ENCODE results near the gene C1orf159.

C1orf159 gene

DNA sequence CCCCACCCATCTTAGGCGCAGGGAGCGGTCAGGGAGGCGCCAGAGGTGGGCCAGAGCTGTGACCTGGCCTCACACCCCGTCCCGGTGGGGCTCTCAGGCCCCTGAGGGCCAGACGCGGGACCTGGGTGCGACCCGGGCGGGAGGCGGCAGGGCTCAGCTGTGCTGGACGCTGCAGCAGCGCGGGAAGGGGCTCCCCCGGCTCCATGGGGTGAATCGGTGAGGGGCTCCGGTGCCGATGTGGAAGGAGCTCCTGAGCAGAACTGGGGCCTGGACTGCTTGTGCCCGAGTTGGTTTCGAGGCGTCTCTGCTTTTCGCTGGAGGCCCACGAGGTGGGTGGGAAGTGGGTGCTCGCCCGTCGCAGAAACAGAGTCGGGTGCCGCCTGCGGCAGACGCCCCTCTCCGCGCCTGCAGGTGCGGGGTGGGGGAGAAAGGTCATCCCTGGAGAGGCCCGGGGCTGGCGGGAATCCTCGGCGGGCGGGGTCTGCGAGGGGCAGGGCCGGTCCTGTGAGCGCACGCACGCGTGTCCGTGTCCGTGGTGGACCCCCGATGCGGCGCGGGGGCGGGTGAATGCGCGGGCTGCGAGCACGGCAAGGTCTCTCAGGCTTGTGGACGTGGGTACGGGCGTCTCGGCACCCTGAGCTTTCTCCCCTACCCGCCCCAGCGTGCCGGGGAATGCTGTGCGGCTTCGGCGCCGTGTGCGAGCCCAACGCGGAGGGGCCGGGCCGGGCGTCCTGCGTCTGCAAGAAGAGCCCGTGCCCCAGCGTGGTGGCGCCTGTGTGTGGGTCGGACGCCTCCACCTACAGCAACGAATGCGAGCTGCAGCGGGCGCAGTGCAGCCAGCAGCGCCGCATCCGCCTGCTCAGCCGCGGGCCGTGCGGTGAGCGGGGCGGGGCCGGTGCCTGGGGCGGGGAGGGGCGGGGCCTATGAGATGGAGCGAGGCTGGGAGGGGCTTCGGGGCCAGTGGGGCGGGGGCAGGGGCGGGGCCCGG lies 75.6 kb downstream of the C1orf159 start:
- Histone ChIP-seq H3K27me3 (ENCODE audit: insufficient read depth, low read length, poor library complexity) (peaks cover 21% of the 10 kb centered on the region), H3K9me3 (ENCODE audit: insufficient read depth, low read length, severe bottlenecking) (no peaks in the 10 kb centered on the region), H3K4me2 (ENCODE audit: insufficient read depth, low read length) (peak overlapping the region; percentile 87), H3K4me1 (ENCODE audit: insufficient read depth, low read length) (peaks cover 16% of the 10 kb centered on the region), H4K20me1 (ENCODE audit: insufficient read depth, low read length) (peaks cover 69% of the 10 kb centered on the region), H2AFZ (ENCODE audit: low read depth, low read length) (no peak overlapping the region; the same call in 1 of the 2 replicates), H3K9ac (ENCODE audit: low read depth, low read length) (peak overlapping the region; percentile 35; the same call in 1 of the 2 replicates), H3K36me3 (ENCODE audit: insufficient read depth, low read length) (peaks cover 7% of the 10 kb centered on the region), H3K79me2 (ENCODE audit: insufficient read depth, low read length) (no peaks in the 10 kb centered on the region), H3K4me3 (ENCODE audit: low read depth in 1 of 2, low read length in 2 of 2) (peak overlapping the region in 1 of 2 experiments; percentile 54; a peak in 2 of 4 replicates), H3K27ac (ENCODE audit: low read length) (no peak overlapping the region; the same call in 1 of the 2 replicates)
- DNase-seq (peak; percentile 84), ATAC-seq (ENCODE audit: insufficient read depth, low read depth) (peak; percentile 93)
- TF ChIP-seq, protein P1, sequence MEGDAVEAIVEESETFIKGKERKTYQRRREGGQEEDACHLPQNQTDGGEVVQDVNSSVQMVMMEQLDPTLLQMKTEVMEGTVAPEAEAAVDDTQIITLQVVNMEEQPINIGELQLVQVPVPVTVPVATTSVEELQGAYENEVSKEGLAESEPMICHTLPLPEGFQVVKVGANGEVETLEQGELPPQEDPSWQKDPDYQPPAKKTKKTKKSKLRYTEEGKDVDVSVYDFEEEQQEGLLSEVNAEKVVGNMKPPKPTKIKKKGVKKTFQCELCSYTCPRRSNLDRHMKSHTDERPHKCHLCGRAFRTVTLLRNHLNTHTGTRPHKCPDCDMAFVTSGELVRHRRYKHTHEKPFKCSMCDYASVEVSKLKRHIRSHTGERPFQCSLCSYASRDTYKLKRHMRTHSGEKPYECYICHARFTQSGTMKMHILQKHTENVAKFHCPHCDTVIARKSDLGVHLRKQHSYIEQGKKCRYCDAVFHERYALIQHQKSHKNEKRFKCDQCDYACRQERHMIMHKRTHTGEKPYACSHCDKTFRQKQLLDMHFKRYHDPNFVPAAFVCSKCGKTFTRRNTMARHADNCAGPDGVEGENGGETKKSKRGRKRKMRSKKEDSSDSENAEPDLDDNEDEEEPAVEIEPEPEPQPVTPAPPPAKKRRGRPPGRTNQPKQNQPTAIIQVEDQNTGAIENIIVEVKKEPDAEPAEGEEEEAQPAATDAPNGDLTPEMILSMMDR (IDR thresholded peaks at IDR 0.05; ENCODE audit: borderline replicate concordance, extremely low read depth, low read length, poor library complexity, severe bottlenecking) = peak; percentile 48
- peak; percentile 79 for TF ChIP-seq EZH2 (IDR thresholded peaks at IDR 0.05; ENCODE audit: borderline replicate concordance, low read depth, low read length, severe bottlenecking)

DNA sequence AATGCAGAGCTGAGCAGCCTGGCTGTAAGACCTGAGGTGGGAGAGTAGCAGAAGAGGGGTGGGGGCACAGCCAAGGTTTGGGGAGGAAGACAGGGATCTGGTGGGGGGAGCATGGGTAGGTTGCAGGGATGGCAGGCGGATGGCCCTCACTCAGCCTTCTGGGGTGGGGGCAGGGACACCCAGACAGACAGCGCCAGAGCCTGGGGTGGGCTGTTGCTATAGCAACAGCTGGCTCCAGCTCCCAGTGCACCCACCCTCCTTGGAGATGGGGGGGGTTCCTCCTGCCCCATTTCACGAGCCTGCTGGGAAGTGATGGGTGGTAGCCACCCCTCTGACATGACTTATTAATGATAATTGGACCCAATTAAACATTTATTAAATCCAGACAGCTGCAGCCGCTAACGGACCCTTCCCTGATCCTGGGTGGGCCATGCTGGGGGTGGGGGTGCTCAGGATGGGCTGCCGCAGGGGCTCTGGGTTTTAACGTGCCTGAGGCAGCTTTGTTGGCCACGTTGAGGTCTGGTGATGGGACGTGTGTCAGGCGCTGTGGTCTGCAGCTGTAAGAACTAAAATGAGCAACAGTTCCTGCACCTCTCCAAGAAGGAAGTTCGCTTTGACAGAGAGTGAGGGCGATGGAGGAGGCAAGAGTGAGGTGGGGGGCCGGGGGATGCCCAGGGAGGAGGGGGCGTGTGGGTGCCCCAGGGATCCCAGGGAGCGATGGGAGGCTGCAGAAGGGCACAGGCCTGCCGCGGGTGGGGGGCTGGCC lies 76.6 kb downstream of the C1orf159 start:
- peak overlapping the region; percentile 87; the same call in 1 of the 2 replicates for H3K4me2 ChIP-seq (ENCODE audit: insufficient read depth, low read length)
- TF ChIP-seq, protein P1 (IDR thresholded peaks at IDR 0.05; ENCODE audit: borderline replicate concordance, extremely low read depth, low read length, poor library complexity, severe bottlenecking) = no peak
- no peak for TF ChIP-seq EZH2 (IDR thresholded peaks at IDR 0.05; ENCODE audit: borderline replicate concordance, low read depth, low read length, severe bottlenecking)

DNA sequence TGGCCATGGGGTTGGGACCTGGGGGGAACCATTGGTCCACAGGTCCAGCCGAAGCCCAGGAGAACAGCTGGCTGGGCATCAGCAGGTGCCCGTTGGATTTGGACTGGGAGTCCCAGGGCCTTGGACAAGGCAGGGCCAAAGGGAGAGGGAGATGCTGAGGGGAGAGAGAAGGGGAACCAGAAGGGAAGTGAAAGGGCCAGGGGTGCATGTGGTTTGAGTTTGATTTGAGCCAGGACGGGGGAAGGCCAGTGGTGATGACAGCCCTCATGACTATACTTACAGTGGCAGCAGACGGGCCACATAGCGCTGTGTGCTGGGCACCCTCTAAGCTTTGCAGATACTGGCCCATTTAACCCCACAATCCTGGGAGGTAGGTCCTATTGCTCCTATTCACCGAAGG lies 77.2 kb downstream of the C1orf159 start:
- Histone ChIP-seq H3K4me1 (ENCODE audit: insufficient read depth, low read length) (peaks cover 16% of the 10 kb centered on the region), H3K79me2 (ENCODE audit: insufficient read depth, low read length) (no peaks in the 10 kb centered on the region), H3K4me2 (ENCODE audit: insufficient read depth, low read length) (no peak overlapping the region), H3K4me3 (ENCODE audit: low read depth in 1 of 2, low read length in 2 of 2) (no peak overlapping the region), H3K27me3 (ENCODE audit: insufficient read depth, low read length, poor library complexity) (peaks cover 21% of the 10 kb centered on the region), H3K27ac (ENCODE audit: low read length) (no peak overlapping the region), H3K9ac (ENCODE audit: low read depth, low read length) (no peak overlapping the region), H3K36me3 (ENCODE audit: insufficient read depth, low read length) (no peaks in the 10 kb centered on the region), H2AFZ (ENCODE audit: low read depth, low read length) (no peak overlapping the region), H4K20me1 (ENCODE audit: insufficient read depth, low read length) (peaks cover 71% of the 10 kb centered on the region), H3K9me3 (ENCODE audit: insufficient read depth, low read length, severe bottlenecking) (no peaks in the 10 kb centered on the region)
- no peak for DNase-seq
- TF ChIP-seq, protein P1 (IDR thresholded peaks at IDR 0.05; ENCODE audit: borderline replicate concordance, extremely low read depth, low read length, poor library complexity, severe bottlenecking) = no peak
- TF ChIP-seq EZH2 (IDR thresholded peaks at IDR 0.05; ENCODE audit: borderline replicate concordance, low read depth, low read length, severe bottlenecking) = no peak
- no peak for ATAC-seq (ENCODE audit: insufficient read depth, low read depth)

More for the DNA sequence above, 76.6 kb downstream of the C1orf159 start:
- no peak overlapping the region for H2AFZ ChIP-seq (ENCODE audit: low read depth, low read length)
- H3K27ac ChIP-seq (ENCODE audit: low read length) = no peak overlapping the region
- ATAC-seq (ENCODE audit: insufficient read depth, low read depth) = no peak
- H3K79me2 ChIP-seq (ENCODE audit: insufficient read depth, low read length) = no peaks in the 10 kb centered on the region
- H3K9ac ChIP-seq (ENCODE audit: low read depth, low read length) = no peak overlapping the region
- H3K4me3 ChIP-seq (ENCODE audit: low read depth in 1 of 2, low read length in 2 of 2) = no peak overlapping the region
- H3K4me1 ChIP-seq (ENCODE audit: insufficient read depth, low read length) = peaks cover 16% of the 10 kb centered on the region
- H4K20me1 ChIP-seq (ENCODE audit: insufficient read depth, low read length) = peaks cover 69% of the 10 kb centered on the region
- peaks cover 1% of the 10 kb centered on the region for H3K36me3 ChIP-seq (ENCODE audit: insufficient read depth, low read length)
- H3K9me3 ChIP-seq (ENCODE audit: insufficient read depth, low read length, severe bottlenecking) = no peaks in the 10 kb centered on the region
- H3K27me3 ChIP-seq (ENCODE audit: insufficient read depth, low read length, poor library complexity) = peaks cover 21% of the 10 kb centered on the region
- no peak for DNase-seq

Data from DND-41 (cell line).